GM19099 (cell line): ENCODE data around the gene PLK2.

Source experiments
- POLR2A ChIP-seq: IDR thresholded peaks from 3 replicates; pipeline ENCODE4 v1.6.1; 2011; ENCODE audit warnings: low read depth; ENCODE audit not compliant: insufficient read length; ENCODE audit errors: extremely low read depth

The PLK2 gene

DNA sequence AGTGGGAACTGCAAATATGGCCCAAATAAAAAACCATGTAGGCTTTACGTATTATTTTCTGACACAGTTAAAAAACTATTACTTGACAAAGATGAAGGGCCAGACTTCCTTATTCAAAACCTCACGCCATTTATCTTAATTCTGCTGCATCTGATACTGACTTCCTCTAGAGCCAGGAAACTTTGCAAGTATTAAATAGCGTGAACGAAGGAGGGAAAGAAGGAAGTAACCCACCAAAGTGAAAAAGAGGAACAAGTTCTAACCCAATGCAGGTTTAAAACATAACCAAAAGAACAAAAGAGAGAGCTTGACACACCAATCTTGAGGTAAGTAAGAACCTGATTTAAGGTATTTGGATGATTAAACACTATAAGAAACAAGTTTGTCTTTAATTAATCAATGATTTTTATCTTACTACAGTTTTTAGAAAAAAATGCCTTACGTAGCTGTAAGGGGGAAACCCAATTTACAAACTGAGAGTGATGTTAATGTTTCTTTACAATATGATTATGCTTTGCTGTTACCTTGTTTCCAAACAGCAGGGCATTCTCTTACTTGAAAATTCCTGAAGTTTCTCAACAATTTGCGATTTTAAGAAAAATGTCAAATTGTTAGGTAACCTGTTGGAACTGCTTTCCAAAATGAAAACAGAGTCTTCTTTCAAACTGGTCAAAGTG is 31.5 kb upstream of the PLK2 start, which contains the start of gene GAPT:
GAPT (plus strand) TSS at position 220 of the 677 bp plus-strand sequence. CDS start 3,102 bp downstream, outside the sequence.
- no peak for TF ChIP-seq POLR2A

GRCh38 chr5:58490402-58491050 is 30.6 kb upstream of the PLK2 start:
- no peak for TF ChIP-seq POLR2A

DNA sequence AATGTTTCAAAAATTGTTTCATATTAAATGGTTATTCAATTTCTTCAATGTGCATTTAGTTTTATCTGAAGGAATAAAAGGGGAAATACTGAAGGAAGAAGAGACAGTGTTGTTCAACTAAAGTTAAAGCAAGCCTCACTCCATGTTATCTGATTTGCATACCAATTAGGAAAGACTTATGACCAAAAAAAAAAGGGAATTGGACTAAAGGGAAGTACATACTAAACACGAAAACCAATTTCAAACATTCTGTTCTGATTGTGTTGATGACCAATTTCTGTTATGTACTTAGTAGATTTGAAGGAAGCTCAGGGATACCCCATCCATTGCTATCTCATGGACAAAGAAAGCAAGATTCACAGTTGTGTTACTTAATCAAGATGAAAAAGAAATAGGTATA is 26.4 kb upstream of the PLK2 start:
- no peak for TF ChIP-seq POLR2A

- no peak for TF ChIP-seq POLR2A
Measured at GRCh38 chr5:58484505-58484904, 24.6 kb upstream of the PLK2 start.

DNA sequence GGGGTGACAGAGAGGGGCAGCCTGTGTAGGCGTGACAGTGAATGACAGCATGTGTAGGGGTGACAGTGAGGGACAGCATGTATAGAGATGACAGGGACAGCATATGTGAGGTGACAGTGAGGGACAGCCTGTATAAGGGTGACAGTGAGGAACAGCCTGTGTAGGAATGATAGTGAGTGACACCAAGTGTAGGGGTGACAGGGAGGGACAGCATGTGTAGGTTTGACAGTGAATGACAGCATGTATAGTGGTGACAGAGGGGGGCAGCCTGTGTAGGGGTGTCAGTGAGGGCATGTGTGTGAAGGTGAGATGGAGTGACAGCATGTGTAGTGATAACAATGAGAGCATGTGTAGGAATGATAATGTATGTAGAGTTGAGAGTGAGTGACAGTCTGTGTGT is 22.6 kb upstream of the PLK2 start:
- no peak for TF ChIP-seq POLR2A

DNA sequence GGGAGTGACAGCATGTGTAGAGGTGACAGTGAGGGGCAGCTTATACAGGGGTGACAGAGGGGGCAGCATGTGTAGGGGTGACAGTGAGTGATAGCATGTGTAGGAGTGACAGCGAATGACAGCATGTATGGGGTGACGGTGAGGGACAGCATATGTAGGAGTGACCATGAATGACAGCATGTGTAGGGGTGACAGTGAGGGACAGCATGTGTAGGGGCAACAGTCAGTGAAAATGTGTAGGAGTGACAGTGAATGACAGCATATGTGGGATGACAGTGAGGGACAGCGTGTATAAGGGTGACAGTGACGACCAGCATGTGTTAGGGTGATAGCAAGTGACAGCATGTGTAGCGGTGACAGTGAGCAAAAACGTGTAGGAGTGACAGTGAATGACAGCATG is 21.9 kb upstream of the PLK2 start:
- no peak for TF ChIP-seq POLR2A

GRCh38 chr5:58481066-58481676 is 21.3 kb upstream of the PLK2 start:
- no peak for TF ChIP-seq POLR2A

DNA sequence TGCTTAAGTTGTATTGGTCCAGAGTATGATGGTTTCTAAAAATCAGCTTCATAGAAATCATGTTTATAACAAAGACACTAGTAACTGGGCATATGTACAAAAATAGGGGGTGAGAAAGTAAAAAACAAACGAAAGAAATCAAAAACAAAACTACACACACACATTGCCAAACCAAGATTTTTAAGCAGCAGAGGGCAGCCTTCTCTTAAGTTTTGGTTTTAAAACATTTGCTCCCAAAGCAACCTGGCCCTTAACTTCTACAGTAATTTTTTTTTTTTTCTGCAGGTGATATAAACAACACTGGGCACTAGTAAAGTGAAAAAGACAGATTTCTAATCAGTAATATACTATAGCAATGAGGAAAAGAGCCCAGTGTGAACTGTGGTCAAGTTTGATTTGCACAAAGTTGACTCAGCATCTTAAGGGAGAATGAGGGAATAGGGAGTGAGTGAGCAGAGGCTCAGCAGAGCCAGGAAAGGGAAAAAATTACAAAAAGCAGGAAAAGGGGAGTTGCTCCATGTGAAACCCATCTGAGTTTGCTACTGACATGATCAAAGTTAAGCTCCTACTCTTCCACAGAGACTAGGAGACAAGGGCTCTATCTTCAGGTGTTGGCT is 18.0 kb upstream of the PLK2 start:
- TF ChIP-seq POLR2A, result no peak

GRCh38 chr5:58475404-58475803 is 15.5 kb upstream of the PLK2 start:
- no peak for TF ChIP-seq POLR2A

DNA sequence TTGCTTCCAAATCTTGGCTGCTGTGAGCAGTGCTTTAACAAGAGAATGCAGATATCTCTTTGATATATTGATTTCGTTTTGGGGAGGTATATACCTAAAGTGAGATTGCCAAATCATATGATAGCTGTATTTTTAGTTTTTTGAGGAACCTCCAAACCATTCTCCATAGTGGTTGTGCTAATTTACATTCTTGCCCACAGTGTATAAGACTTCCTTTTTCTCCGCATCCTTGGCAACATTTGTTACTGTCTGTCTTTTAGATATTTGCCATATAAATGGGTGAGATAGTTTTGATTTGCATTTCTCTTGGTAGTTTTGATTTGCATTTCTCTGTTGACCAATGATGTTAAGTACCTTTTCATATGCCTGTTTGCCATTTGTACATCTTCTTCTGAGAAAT is 10.0 kb upstream of the PLK2 start:
- no peak for TF ChIP-seq POLR2A

DNA sequence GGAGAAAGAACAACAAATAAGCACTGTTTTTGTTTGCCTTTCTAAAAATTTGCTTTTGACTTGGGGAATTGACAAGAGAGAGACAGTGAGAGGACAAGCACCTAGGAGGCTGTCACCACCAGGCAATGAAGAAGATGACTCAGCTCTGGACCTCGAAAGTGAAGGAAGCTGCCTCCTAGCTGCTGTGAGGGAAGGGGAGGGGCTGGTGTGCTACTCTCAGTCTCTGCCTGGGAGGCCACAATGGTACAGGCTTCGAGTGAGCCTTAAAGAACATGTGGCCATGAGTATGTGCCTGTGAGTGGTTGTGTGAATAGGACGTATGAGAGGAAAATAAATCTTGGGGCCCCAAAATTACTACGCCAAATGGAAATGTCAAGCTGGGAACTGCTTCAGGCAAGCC is 7.1 kb upstream of the PLK2 start:
- no peak for TF ChIP-seq POLR2A

DNA sequence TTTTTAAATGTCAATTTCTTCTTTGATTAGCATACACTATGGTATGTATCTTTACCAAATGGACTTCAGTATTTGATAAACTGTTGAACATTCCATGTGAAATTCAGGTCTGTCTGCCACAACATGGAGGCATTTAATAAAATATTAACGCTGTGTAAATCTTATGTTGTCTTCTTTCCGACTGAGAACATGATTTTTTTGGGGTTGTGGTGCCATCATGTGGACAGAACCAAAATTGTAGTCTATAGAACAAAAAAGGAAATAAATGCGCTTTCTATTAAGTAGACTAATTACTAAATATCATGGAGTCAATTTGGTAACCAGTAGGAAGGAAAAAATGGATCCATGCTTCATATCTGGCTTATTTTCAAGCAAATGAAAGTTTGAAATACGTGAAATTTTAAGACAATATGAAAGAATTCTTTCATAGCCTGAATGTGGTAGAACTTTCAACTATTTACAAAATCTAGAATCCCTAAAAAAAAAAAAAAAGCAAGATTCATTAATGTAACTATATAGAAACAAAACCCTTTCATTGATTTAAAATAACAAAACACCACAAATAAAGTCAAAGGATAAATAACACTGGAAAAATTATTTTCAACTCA is 2.8 kb upstream of the PLK2 start:
- TF ChIP-seq POLR2A, result no peak

- TF ChIP-seq POLR2A, result no peak
Measured at GRCh38 chr5:58462154-58462553, 2.3 kb upstream of the PLK2 start.

- TF ChIP-seq POLR2A, result no peak
Measured at GRCh38 chr5:58460732-58461286, 923 bp upstream of the PLK2 start.
